Activated CD4-positive, CD25-positive, alpha-beta regulatory T cell (primary cell): ENCODE measurements around the gene CTDSPL.

Source experiments
- DNase-seq, 4 experiments: peaks; one replicate each; lab custom pipeline; 2025; lab: John Stamatoyannopoulos, UW

Gene CTDSPL

GRCh38 chr3:37853691-37854413, 7.8 kb upstream of the CTDSPL start:
- DNase-seq: no peak

- DNase-seq: peak; percentile 37 to 63 (median 38)
Observed at GRCh38 chr3:37855363-37855970, 6.2 kb upstream of the CTDSPL start.

GRCh38 chr3:37856381-37856780, 5.3 kb upstream of the CTDSPL start:
- no peak for DNase-seq

GRCh38 chr3:37858742-37859141, 2.9 kb upstream of the CTDSPL start:
- DNase-seq: no peak

GRCh38 chr3:37859354-37859753, 2.3 kb upstream of the CTDSPL start:
- DNase-seq: no peak

GRCh38 chr3:37859908-37860199, 1.8 kb upstream of the CTDSPL start:
- DNase-seq: no peak

- DNase-seq: no peak
Observed at GRCh38 chr3:37862219-37862902, 681 bp downstream of the CTDSPL start.

GRCh38 chr3:37862903-37863815, 1.5 kb downstream of the CTDSPL start:
- no peak for DNase-seq

GRCh38 chr3:37863949-37864822, 2.5 kb downstream of the CTDSPL start:
- DNase-seq: no peak

- DNase-seq: no peak
Observed at GRCh38 chr3:37864904-37865303, 3.2 kb downstream of the CTDSPL start.

GRCh38 chr3:37867144-37867543, 5.5 kb downstream of the CTDSPL start:
- DNase-seq: no peak

GRCh38 chr3:37871858-37872257, 10.2 kb downstream of the CTDSPL start:
- DNase-seq: no peak

GRCh38 chr3:37872413-37873160, 10.9 kb downstream of the CTDSPL start:
- no peak for DNase-seq

- DNase-seq: no peak
Observed at GRCh38 chr3:37876279-37876678, 14.6 kb downstream of the CTDSPL start.

GRCh38 chr3:37882711-37883110, 21.0 kb downstream of the CTDSPL start:
- no peak for DNase-seq

- DNase-seq: no peak
Observed at GRCh38 chr3:37885814-37886213, 24.1 kb downstream of the CTDSPL start.

- DNase-seq: no peak
Observed at GRCh38 chr3:37886395-37886794, 24.7 kb downstream of the CTDSPL start.

- no peak for DNase-seq
Observed at GRCh38 chr3:37887062-37887461, 25.4 kb downstream of the CTDSPL start.

- DNase-seq: no peak
Observed at GRCh38 chr3:37887824-37888223, 26.1 kb downstream of the CTDSPL start.

- DNase-seq: no peak
Observed at GRCh38 chr3:37888421-37888820, 26.7 kb downstream of the CTDSPL start.

- DNase-seq: no peak
Observed at GRCh38 chr3:37890522-37890921, 28.8 kb downstream of the CTDSPL start.
